Tibial artery (tissue), 4 donors: ENCODE measurements around the gene SORCS1.

Experiments
- DNase-seq, 2 donors: peaks; one replicate each; pipeline ENCODE4 v3.0.0-alpha.2; 2019
- H3K27ac ChIP-seq, 2 donors: fragments of 200-600 bp; sonication (generic) in 1 of 2; 1 replicate in 1 of 2; 2 replicates in 1 of 2; pipeline ENCODE4 v1.5.1; 2018 to 2019; ENCODE audit warnings: mild to moderate bottlenecking in 1 of 2
- H3K27me3 ChIP-seq, 2 donors: fragments of 200-600 bp; sonication (generic) in 1 of 2; one replicate each; pipeline versions ENCODE4 v1.5.1 to v1.6.0; 2016 to 2019
- H3K36me3 ChIP-seq, 3 donors: fragments of 200-600 bp; sonication (generic) in 2 of 3; one replicate each; pipeline ENCODE4 v1.5.1; 2016 to 2019; ENCODE audit warnings: mild to moderate bottlenecking in 2 of 3
- H3K4me1 ChIP-seq, 4 donors: fragments of 200-600 bp; sonication (generic) in 2 of 4; 1 replicate in 3 of 4; 2 replicates in 1 of 4; pipeline ENCODE4 v1.5.1; 2016 to 2019
- H3K4me3 ChIP-seq, 2 donors: fragments of 200-600 bp; sonication (generic) in 1 of 2; 1 replicate in 1 of 2; 2 replicates in 1 of 2; pipeline ENCODE4 v1.5.1; 2018 to 2019; ENCODE audit warnings: mild to moderate bottlenecking in 2 of 2
- H3K9me3 ChIP-seq, 3 donors: fragments of 200-600 bp; sonication (generic) in 1 of 3; one replicate each; pipeline ENCODE4 v1.5.1; 2016 to 2019
- CTCF ChIP-seq, 2 experiments: fragments of 200-600 bp in 1 of 2; fragments of 450-650 bp in 1 of 2; IDR thresholded peaks; one replicate each; pipeline ENCODE4 v1.5.1; 2017 to 2019; ENCODE audit warnings: antibody characterized with exemption in 2 of 2, mild to moderate bottlenecking in 1 of 2, moderate library complexity in 1 of 2
- intact Hi-C: fragments of 100-400 bp; cut with DNase I; formaldehyde crosslinking; loops from one replicate; pipeline ENCODE4 v1.15.0; 2023; ENCODE audit warnings: low total_unique reads

SORCS1 gene

GRCh38 chr10:106857728-106858127 lies 306.8 kb downstream of the SORCS1 start:
- no peak for TF ChIP-seq CTCF (IDR thresholded peaks at IDR 0.05)
- no peaks in the 10 kb centered on the region for H3K4me1 ChIP-seq
- no peak for DNase-seq
- intact Hi-C loops: no loop called here
- no peaks in the 10 kb centered on the region for H3K27me3 ChIP-seq
- H3K4me3 ChIP-seq: no peak overlapping the region
- no peak overlapping the region for H3K27ac ChIP-seq
- H3K9me3 ChIP-seq: no peaks in the 10 kb centered on the region
- no peaks in the 10 kb centered on the region for H3K36me3 ChIP-seq

- no peaks in the 10 kb centered on the region for H3K36me3 ChIP-seq
- no peak overlapping the region for H3K27ac ChIP-seq
- DNase-seq: no peak
- no peak for TF ChIP-seq CTCF (IDR thresholded peaks at IDR 0.05)
- H3K4me1 ChIP-seq: no peaks in the 10 kb centered on the region
- H3K4me3 ChIP-seq: no peak overlapping the region
- H3K27me3 ChIP-seq: no peaks in the 10 kb centered on the region
- intact Hi-C loops: no loop called here
- no peaks in the 10 kb centered on the region for H3K9me3 ChIP-seq
Measured at GRCh38 chr10:106857213-106857612, 307.3 kb downstream of the SORCS1 start.

DNA sequence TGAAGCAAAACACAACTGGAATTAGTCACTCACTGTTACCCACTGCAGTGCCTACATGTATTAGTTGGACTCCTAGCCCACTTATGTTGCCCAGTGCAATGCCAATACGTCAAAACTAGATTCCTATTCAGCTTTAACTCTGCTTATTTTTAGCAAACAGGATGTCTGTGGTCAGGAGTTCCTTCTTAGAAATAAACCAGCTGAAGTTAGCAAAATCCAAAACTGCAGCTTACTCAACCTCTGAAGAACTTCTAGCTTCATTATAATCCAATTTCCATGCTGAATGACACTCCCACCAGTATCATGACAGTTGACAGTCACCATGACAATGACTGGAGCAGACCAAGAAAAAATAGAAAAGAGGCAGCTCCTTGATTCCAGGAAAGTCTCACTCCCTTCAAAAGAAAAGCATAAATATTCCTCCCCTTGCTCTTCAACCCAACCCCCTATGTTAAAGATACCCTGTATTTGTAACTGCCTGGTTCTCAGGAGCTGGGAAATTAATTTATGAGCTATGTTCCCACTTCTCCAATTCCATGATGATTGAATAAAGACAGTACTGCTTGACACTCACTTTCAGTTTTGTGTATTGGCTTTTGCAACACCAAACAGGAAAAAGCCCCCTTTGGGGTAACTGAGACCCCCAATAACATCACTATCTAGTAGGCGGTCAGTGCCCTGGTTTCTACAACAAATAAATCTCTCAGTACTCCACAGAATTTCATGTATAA lies 327.4 kb downstream of the SORCS1 start:
- Histone ChIP-seq H3K4me1 (no peaks in the 10 kb centered on the region), H3K27ac (no peak overlapping the region), H3K4me3 (no peak overlapping the region), H3K27me3 (no peaks in the 10 kb centered on the region), H3K9me3 (no peaks in the 10 kb centered on the region), H3K36me3 (no peaks in the 10 kb centered on the region)
- intact Hi-C loops: no loop called here
- no peak for DNase-seq
- TF ChIP-seq CTCF (IDR thresholded peaks at IDR 0.05): no peak

GRCh38 chr10:106832846-106833245 lies 331.7 kb downstream of the SORCS1 start:
- H3K27me3 ChIP-seq: no peaks in the 10 kb centered on the region
- no peaks in the 10 kb centered on the region for H3K36me3 ChIP-seq
- intact Hi-C loops: no loop called here
- DNase-seq: no peak
- no peak for TF ChIP-seq CTCF (IDR thresholded peaks at IDR 0.05)
- no peak overlapping the region for H3K27ac ChIP-seq
- no peaks in the 10 kb centered on the region for H3K9me3 ChIP-seq
- no peak overlapping the region for H3K4me3 ChIP-seq
- H3K4me1 ChIP-seq: no peaks in the 10 kb centered on the region

DNA sequence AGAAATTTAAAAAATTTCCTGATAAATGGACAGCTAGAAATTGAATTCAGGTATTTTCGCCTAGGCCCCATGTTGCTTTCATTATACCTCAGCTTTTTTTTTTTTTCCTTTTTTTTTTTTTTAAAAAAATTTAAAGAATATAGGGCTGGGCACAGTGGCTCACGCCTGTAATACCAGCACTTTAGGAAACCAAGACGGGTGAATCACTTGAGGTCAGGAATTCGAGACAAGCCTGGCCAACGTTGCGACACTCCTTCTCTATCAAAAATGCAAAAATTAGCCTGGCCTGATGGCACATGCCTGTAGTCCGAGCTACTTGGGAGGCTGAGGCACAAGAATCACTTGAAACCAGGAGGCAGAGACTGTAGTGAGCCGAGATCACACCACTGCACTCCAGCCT lies 334.0 kb downstream of the SORCS1 start:
- H3K27me3 ChIP-seq: no peaks in the 10 kb centered on the region
- H3K9me3 ChIP-seq: no peaks in the 10 kb centered on the region
- peaks cover 0 to 7% (median 0%) of the 10 kb centered on the region in 4 donors for H3K4me1 ChIP-seq
- no peak for TF ChIP-seq CTCF (IDR thresholded peaks at IDR 0.05)
- H3K36me3 ChIP-seq: no peaks in the 10 kb centered on the region
- H3K4me3 ChIP-seq: no peak overlapping the region
- intact Hi-C loops: no loop called here
- H3K27ac ChIP-seq: no peak overlapping the region
- DNase-seq: no peak

DNA sequence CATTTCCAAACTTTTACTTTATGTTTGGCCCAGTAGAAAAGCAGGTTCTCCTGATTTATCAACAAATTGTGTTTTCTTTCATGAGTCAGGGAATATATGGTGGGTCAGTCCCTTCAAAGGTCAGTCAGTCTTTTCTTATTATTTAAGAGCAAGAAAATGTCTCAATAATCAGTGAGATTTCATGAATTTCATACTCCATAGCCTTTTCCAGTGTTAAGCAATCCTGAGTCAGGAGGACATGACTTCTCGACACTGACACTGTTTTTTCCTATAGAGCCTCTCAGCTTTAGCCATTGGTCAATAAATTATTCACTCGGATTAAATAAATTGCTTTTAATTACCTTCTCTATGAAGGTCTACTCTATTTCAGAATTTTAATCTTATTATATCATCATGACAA lies 334.5 kb downstream of the SORCS1 start:
- H3K4me3 ChIP-seq: no peak overlapping the region
- no peaks in the 10 kb centered on the region for H3K9me3 ChIP-seq
- no peak for DNase-seq
- TF ChIP-seq CTCF (IDR thresholded peaks at IDR 0.05): no peak
- peaks cover 0 to 7% (median 0%) of the 10 kb centered on the region in 4 donors for H3K4me1 ChIP-seq
- no peaks in the 10 kb centered on the region for H3K36me3 ChIP-seq
- intact Hi-C loops: no loop called here
- H3K27ac ChIP-seq: no peak overlapping the region
- no peaks in the 10 kb centered on the region for H3K27me3 ChIP-seq
